GM18909 (cell line): Measurements from ENCODE around the gene ST8SIA1.

Source experiments
- ATAC-seq: cut with Tn5 transposase; IDR thresholded peaks from one replicate; pipeline ENCODE4 v1.9.1; 2021; ENCODE audit warnings: mild to moderate bottlenecking; ENCODE audit not compliant: unreplicated experiment, poor library complexity

Gene ST8SIA1

DNA sequence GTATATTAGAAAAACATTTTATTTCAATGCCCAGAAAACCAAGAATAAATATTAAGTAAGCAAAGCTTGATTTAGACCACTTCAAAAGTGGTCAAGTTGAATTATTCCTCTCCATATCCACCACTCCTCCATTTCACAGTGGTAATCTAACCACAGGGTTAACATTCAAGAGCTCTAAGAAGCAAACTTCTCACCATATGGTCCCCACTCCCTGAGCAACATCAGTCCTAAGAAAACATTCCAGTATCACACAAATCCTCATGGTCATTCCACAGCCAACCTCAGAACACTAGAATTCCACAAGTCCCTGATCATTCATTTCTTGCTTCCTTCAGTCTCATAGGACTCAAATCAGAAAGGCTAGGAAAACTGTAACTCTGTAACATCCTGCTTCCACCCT is 47.9 kb downstream of the ST8SIA1 start:
- ATAC-seq: no peak

DNA sequence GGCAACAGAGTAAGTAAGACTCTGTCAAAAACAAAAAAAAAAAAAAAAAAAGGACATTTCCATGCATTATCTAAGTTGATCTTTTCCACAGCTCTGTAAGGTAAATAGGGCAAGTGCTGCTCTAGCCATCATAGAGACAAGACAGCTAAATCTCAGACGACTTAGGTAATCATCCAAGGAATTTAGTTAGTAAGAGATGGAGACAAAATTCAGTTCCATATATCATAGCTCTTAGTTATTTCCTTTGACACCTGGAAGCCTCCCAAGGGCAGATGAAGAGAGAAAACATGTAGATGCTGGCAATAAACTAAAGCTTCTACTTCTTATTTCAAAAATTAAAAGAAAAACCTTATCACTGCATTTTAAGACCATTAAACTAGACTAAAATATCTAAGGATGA is 48.7 kb downstream of the ST8SIA1 start:
- ATAC-seq: no peak

- no peak for ATAC-seq
Measured at GRCh38 chr12:22284871-22285270, 49.6 kb downstream of the ST8SIA1 start.

- no peak for ATAC-seq
Measured at GRCh38 chr12:22283508-22283907, 51.0 kb downstream of the ST8SIA1 start.

DNA sequence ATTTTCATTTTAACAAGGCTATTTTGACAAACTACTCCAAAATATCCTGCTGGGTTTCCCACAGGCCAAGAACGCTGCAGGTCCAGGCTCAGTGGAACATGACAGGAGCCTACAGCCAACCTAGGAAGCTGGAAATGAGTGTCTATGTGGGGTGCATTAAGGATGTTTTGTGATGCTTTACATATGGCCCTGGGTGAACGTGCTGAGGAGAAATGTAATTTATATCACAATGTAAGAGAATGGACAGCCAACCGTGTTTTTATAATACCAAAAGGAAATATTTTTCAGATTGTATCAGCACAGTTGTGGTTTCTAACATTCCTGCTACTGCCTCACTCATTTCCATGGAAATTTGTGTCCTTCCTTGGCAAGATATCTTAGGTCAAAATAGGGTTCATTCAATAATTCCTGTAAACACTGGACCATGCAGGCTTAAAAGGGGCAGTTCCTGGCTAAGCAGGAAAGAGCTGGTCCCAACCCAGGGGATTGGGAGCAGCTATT is 51.5 kb downstream of the ST8SIA1 start:
- no peak for ATAC-seq

GRCh38 chr12:22282283-22282682 is 52.2 kb downstream of the ST8SIA1 start:
- no peak for ATAC-seq

GRCh38 chr12:22276867-22277266 is 57.6 kb downstream of the ST8SIA1 start:
- no peak for ATAC-seq

- no peak for ATAC-seq
Measured at GRCh38 chr12:22276313-22276712, 58.2 kb downstream of the ST8SIA1 start.

DNA sequence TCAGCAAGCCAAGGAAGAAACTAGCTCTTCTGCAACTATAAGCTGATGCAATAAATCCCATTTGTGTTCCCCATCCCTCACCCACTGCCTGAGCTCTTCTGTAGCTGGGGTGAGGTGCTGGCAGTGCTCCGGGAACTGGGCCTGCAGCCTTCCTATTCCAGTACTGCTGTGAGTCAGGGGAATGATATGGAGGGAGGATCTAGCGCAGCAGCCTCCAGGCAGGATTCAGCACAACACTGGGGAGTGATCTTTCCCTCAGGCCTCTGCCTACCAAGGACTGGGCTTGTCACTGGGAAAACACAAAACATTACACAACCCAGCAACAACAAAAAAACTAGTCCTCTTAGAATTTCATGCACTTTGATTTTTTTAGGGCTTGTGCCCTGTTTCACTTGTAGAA is 58.7 kb downstream of the ST8SIA1 start:
- ATAC-seq: no peak

- ATAC-seq: no peak
Measured at GRCh38 chr12:22272335-22273151, 62.0 kb downstream of the ST8SIA1 start.

DNA sequence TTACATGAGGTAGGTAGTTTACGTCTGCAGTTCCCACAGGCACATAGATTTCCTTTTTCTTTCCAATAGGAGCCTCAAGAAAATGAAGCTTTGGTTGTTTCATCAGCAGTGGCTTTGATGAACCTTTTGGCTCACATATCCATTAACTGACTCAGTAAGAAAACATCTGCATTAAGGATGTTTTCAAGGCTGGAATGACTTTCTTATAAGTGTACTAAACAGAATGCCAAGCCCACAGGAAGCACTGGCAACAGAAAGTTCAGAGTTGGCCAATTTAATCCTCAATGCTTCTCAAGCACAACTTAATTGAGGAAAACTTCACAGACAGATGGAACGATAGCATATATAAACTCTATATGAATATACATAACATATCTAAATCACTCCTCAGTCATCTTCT is 63.5 kb downstream of the ST8SIA1 start:
- ATAC-seq: no peak

- ATAC-seq: no peak
Measured at GRCh38 chr12:22268973-22269372, 65.5 kb downstream of the ST8SIA1 start.

- no peak for ATAC-seq
Measured at GRCh38 chr12:22268406-22268805, 66.1 kb downstream of the ST8SIA1 start.

- ATAC-seq: no peak
Measured at GRCh38 chr12:22266101-22266500, 68.4 kb downstream of the ST8SIA1 start.

GRCh38 chr12:22264380-22264779 is 70.1 kb downstream of the ST8SIA1 start:
- ATAC-seq: no peak

- no peak for ATAC-seq
Measured at GRCh38 chr12:22262309-22262708, 72.2 kb downstream of the ST8SIA1 start.

DNA sequence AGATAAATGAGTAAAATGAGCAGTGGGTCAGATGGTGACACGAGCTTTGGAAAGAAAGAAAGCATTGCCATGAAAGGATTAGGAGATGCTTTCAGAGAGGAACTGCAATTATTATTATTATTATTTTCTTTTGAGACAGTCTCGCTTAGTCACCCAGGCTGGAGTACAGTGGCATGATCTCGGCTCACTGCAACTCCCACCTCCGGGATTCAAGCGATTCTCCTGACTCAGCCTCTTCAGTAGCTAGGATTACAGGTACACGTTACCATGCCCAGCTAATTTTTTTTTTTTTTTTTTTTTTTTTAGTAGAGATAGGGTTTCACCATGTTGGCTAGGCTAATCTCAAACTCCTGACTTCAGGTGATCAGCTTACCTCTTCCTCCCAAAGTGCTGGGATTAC is 77.4 kb downstream of the ST8SIA1 start:
- ATAC-seq: no peak

- no peak for ATAC-seq
Measured at GRCh38 chr12:22256605-22257004, 77.9 kb downstream of the ST8SIA1 start.

DNA sequence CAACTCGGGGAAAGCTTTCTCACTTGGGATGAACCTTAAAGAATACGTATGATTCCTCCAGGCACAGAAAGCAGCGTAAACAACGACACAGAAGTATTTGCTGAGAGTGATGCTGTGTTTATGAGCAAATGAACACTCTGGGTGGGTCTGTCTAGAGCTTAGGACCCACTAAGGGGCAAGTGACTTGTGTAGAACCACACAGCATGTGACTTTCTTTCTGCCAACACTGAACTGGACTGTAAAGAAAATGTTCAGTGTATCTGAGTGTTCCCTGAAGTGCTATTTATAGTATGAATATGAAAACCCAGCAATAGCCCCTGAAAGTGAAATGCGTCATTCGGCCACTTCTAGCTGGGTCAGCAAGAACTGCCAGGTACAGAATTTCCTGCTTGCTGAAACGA is 78.5 kb downstream of the ST8SIA1 start:
- no peak for ATAC-seq

DNA sequence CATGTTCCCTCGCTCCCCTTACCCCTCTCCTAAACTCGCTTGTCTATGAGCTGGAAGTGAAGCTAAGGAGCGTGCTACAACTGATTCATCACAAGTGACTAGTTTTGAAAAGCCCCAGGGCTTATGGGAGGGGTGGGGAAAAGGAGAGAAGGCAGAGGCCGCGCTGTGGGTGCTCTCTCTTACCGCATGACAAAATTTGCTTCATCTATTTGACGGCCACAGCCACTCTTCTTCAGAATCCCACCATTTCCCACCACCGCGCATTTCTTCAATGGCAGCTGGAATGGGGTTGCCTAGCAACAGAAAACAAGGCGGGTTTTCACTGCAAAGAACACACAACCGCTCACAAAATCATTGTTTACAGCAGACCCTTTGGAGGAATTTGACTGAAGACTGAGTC is 79.4 kb downstream of the ST8SIA1 start:
- ATAC-seq: no peak

DNA sequence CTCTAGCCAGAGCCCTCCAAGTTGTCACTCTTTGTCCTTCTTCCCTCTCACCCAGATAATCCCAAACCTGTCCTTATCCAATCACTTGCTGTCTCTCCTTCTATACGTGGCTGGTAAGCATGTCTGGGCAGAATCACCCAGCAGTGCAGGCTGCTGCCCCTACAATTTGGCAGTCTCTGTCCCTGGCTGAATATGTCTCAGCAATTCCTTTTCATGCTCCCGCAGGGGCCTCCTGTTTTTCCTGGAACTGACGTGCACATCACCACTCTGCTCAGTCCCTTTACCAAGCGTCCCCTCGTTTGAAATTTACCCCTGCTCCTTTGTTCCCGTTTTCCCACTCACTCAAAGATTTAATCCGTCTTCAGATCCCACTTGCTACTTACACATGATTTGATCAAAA is 80.0 kb downstream of the ST8SIA1 start:
- ATAC-seq: no peak

- ATAC-seq: no peak
Measured at GRCh38 chr12:22252057-22252456, 82.5 kb downstream of the ST8SIA1 start.
